Ovary (tissue), 9 donors: ENCODE measurements around the gene PHLDB2. TPM values are rescaled to one million over a fixed set of nuclear protein-coding genes. Genes with fewer than 3 reads are reported as not detected.

Experiments used
- DNase-seq, 5 donors: peaks; one replicate each; pipeline ENCODE4 v3.0.0-alpha.2; 2019 to 2020
- H3K27ac ChIP-seq, 2 donors: fragments of 200-600 bp; one replicate each; pipeline versions ENCODE4 v1.5.1 to v1.8.0; 2019 to 2022
- H3K27me3 ChIP-seq: fragments of 200-600 bp; one replicate; pipeline ENCODE4 v1.8.0; 2022
- H3K36me3 ChIP-seq: fragments of 200-600 bp; sonication (generic); one replicate; pipeline ENCODE4 v1.5.1; 2019
- H3K4me1 ChIP-seq: one replicate; pipeline ENCODE4 v1.8.1; 2013; ENCODE audit warnings: mild to moderate bottlenecking, moderate library complexity; ENCODE audit not compliant: insufficient read depth
- H3K4me3 ChIP-seq: fragments of 200-600 bp; sonication (generic); one replicate; pipeline ENCODE4 v1.5.1; 2017
- H3K9me3 ChIP-seq, 2 donors: fragments of 200-600 bp in 1 of 2; sonication (generic) in 1 of 2; one replicate each; pipeline versions ENCODE4 v1.5.1 to v1.8.1; 2013 to 2019; ENCODE audit warnings: mild to moderate bottlenecking in 1 of 2, moderate library complexity in 1 of 2
- CTCF ChIP-seq, 3 donors: fragments of 450-650 bp in 2 of 3; fragments of 200-600 bp in 1 of 3; IDR thresholded peaks; one replicate each; pipeline versions ENCODE4 v1.5.1 to v1.8.0; 2016 to 2022; ENCODE audit warnings: antibody characterized with exemption in 3 of 3, mild to moderate bottlenecking in 1 of 3
- EP300 ChIP-seq: sonication (generic); formaldehyde crosslinking; IDR thresholded peaks from one replicate; pipeline ENCODE4 v1.6.1; 2017; ENCODE audit warnings: antibody characterized with exemption
- POLR2A ChIP-seq: fragments of 450-650 bp; IDR thresholded peaks from one replicate; pipeline ENCODE4 v1.6.1; 2017; ENCODE audit warnings: antibody characterized with exemption, mild to moderate bottlenecking, moderate library complexity
- WGBS, 3 donors: extraction: QIAGEN DNeasy Blood & Tissue Kit in 1 of 3; methylation state at CpG; one replicate each; pipeline versions ENCODE4 v1.1.5 to v1.1.7; 2013 to 2017; 5-methylcytosine and 5-hydroxymethylcytosine counted together
- intact Hi-C, 4 donors: fragments of 100-400 bp; cut with DNase I; formaldehyde crosslinking; loops; one replicate each; pipeline versions ENCODE4 v1.11.0 to v1.15.1; 2022 to 2023
- polyA plus RNA-seq, 2 donors: library from polyadenylated mRNA; stranded (reverse); fragments of 200-250 nt in 1 of 2; fragments of 350-450 nt in 1 of 2; fragmentation: Illumina TruSeq in 1 of 2; extraction: RNeasy Lipid Tissue Mini Kit (QIAGEN cat#74804) in 1 of 2; gene quantifications; one replicate each; pipeline ENCODE4 v1.2.3, GENCODE V29; 2013 to 2014
- total RNA-seq, 7 donors: library from RNA; depleted of rRNA in 2 of 7; stranded (reverse); fragments of >200 nt in 2 of 7; fragmentation: NEBNext Ultra II Directional in 3 of 7; extraction: Animal tissue kit (Norgen Biotek cat#: 25700) in 3 of 7; gene quantifications; one replicate each; pipeline versions ENCODE4 v1.1.0 to v1.2.4, GENCODE V29; 2016 to 2023
- donor health status: DM: no; HTN: no; CAD: no; lungs with moderate emphysema.
- donor health status: DM: no; HTN: no; CAD: no.
- donor health status: Bipolar disorder and iron deficiency.
- donor health status: DM: yes; HTN: yes; CAD: no.
- donor health status: DM: no; HTN: no; CAD: no.
- donor health status: DM: yes; HTN: yes; CAD: no.

PHLDB2 gene
- total and polyA plus RNA-seq, 9 donors = 9.0 to 141 (median 19.3) TPM

GRCh38 chr3:111838133-111838532, 20.9 kb upstream of the PHLDB2 start:
- TF ChIP-seq CTCF (IDR thresholded peaks at IDR 0.05) (no peak), EP300 (no peak), POLR2A (no peak)
- H3K4me3 ChIP-seq = no peak overlapping the region
- no peak for DNase-seq
- H3K27ac ChIP-seq = no peak overlapping the region
- intact Hi-C loops = no loop called here
- 83 to 87% (median 86%) methylated on average over 5 of the region's 5 CpGs for WGBS, 3 donors
- H3K27me3 ChIP-seq = no peaks in the 10 kb centered on the region
- H3K36me3 ChIP-seq = no peaks in the 10 kb centered on the region
- no peaks in the 10 kb centered on the region for H3K4me1 ChIP-seq
- no peaks in the 10 kb centered on the region for H3K9me3 ChIP-seq

GRCh38 chr3:111846039-111846438, 13.0 kb upstream of the PHLDB2 start:
- Histone ChIP-seq H3K9me3 (no peaks in the 10 kb centered on the region), H3K4me1 (no peaks in the 10 kb centered on the region), H3K27ac (no peak overlapping the region), H3K36me3 (no peaks in the 10 kb centered on the region), H3K27me3 (no peaks in the 10 kb centered on the region), H3K4me3 (no peak overlapping the region)
- DNase-seq = no peak
- TF ChIP-seq CTCF (IDR thresholded peaks at IDR 0.05) = no peak
- no peak for TF ChIP-seq EP300
- no peak for TF ChIP-seq POLR2A
- intact Hi-C loops = no loop called here
- WGBS, 3 donors = 76 to 91% (median 84%) methylated on average over 1 of the region's 1 CpG

- Histone ChIP-seq H3K36me3 (no peaks in the 10 kb centered on the region), H3K27ac (no peak overlapping the region), H3K27me3 (no peaks in the 10 kb centered on the region), H3K9me3 (no peaks in the 10 kb centered on the region), H3K4me3 (no peak overlapping the region), H3K4me1 (no peaks in the 10 kb centered on the region)
- TF ChIP-seq EP300 (no peak), CTCF (IDR thresholded peaks at IDR 0.05) (no peak), POLR2A (no peak)
- DNase-seq = no peak
- WGBS, 3 donors = 14 to 20% (median 18%) methylated on average over 2 of the region's 2 CpGs
- intact Hi-C loops = no loop called here
Measured at GRCh38 chr3:111846717-111847116, 12.3 kb upstream of the PHLDB2 start.

- H3K36me3 ChIP-seq = no peaks in the 10 kb centered on the region
- H3K9me3 ChIP-seq = no peaks in the 10 kb centered on the region
- no peaks in the 10 kb centered on the region for H3K4me1 ChIP-seq
- no peak for DNase-seq
- WGBS, 3 donors = 92 to 96% (median 94%) methylated on average over 1 of the region's 1 CpG
- TF ChIP-seq POLR2A (no peak), CTCF (IDR thresholded peaks at IDR 0.05) (no peak), EP300 (no peak)
- no peaks in the 10 kb centered on the region for H3K27me3 ChIP-seq
- intact Hi-C loops = no loop called here
- no peak overlapping the region for H3K4me3 ChIP-seq
- H3K27ac ChIP-seq = no peak overlapping the region
Measured at GRCh38 chr3:111848283-111848682, 10.8 kb upstream of the PHLDB2 start.

- H3K4me1 ChIP-seq = no peaks in the 10 kb centered on the region
- H3K27me3 ChIP-seq = no peaks in the 10 kb centered on the region
- no peak for DNase-seq
- no peak for TF ChIP-seq EP300
- TF ChIP-seq POLR2A = no peak
- TF ChIP-seq CTCF (IDR thresholded peaks at IDR 0.05) = no peak
- H3K36me3 ChIP-seq = no peaks in the 10 kb centered on the region
- H3K4me3 ChIP-seq = no peak overlapping the region
- no peak overlapping the region for H3K27ac ChIP-seq
- no peaks in the 10 kb centered on the region for H3K9me3 ChIP-seq
- intact Hi-C loops = no loop called here
- 43 to 46% (median 44%) methylated on average over 2 of the region's 2 CpGs for WGBS, 3 donors
Measured at GRCh38 chr3:111848778-111849177, 10.3 kb upstream of the PHLDB2 start.
